GM12873 (cell line): ENCODE results near the gene ANXA7.

Experiments used
- CTCF ChIP-seq: IDR thresholded peaks from 2 replicates; pipeline ENCODE4 v1.5.1; 2012; ENCODE audit warnings: low read depth, mild to moderate bottlenecking, moderate library complexity, low read length, control low read depth; ENCODE audit not compliant: insufficient read depth; ENCODE audit errors: missing control alignments

ANXA7 gene

GRCh38 chr10:73413528-73414229 is at the start of gene ANXA7:
Gene ANXA7 (minus strand): TSS chr10:73414058. CDS start chr10:73400856, 13,202 bp downstream.
- TF ChIP-seq CTCF, result peak; percentile 27

GRCh38 chr10:73460897-73461296 is 47.0 kb upstream of the ANXA7 start:
- TF ChIP-seq CTCF, result no peak

GRCh38 chr10:73459683-73460314 is 45.9 kb upstream of the ANXA7 start:
- no peak for TF ChIP-seq CTCF

- TF ChIP-seq CTCF, result no peak
Observed at GRCh38 chr10:73456187-73456890, 42.5 kb upstream of the ANXA7 start.

- TF ChIP-seq CTCF, result no peak
Observed at GRCh38 chr10:73449113-73449512, 35.3 kb upstream of the ANXA7 start.

- no peak for TF ChIP-seq CTCF
Observed at GRCh38 chr10:73448384-73448783, 34.5 kb upstream of the ANXA7 start.

GRCh38 chr10:73446926-73447325 is 33.1 kb upstream of the ANXA7 start:
- no peak for TF ChIP-seq CTCF
